ENCODE data around the gene C1QTNF9. TPM values are rescaled to one million over a fixed set of nuclear protein-coding genes. Genes with fewer than 3 reads are reported as not detected.
"Not testable (repeated sequence)": the region's sequence is repeated elsewhere in the genome, so short reads cannot be mapped to it uniquely, and the experiment has no call there.

Gene C1QTNF9
- polyA plus RNA-seq, 1 donor from 2014 or later: not detected

DNA sequence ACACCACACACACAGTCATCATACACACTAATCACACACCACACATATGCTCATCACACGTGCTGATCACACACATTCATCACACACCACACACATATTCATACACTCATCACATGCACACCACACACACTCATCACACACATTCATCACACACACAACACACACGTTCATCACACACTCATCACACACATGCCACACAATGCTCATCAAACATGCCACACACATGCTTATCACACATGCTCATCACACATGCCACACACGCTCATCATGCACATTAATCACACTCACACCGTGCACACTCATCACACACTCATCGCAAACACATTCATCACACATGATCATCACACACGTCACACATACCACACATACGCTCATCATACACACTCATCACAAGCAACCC, 47.5 kb downstream of the C1QTNF9 start:
- Mint-ChIP-seq H3K4me3 (no peak overlapping the region), H3K9me3 (no peaks in the 10 kb centered on the region), H3K4me1 (no peaks in the 10 kb centered on the region), H3K36me3 (no peaks in the 10 kb centered on the region), H3K27me3 (no peaks in the 10 kb centered on the region), H3K27ac (no peak overlapping the region)

DNA sequence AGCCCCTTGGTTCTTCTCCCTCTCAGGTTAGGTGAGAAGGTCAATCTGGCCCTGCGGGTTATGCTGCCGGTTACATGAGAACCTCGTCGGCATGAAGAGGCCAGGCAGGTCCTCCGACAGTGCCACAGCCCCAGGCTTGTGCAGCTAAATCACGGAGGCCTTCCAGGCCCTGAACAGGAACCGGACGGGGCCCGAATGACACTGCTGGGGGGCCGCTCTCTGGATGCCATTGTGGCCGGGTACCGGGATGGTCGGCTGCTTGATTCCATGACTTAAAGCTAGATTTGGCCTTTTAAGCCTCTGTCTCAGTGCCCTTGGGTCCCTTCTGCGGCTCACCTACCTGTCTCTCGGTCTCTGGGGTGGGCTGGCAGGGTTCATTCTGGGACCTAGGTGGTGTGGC, 48.4 kb downstream of the C1QTNF9 start:
- no peaks in the 10 kb centered on the region for H3K4me1 Mint-ChIP-seq
- no peak overlapping the region for H3K4me3 Mint-ChIP-seq
- no peak overlapping the region for H3K27ac Mint-ChIP-seq
- no peaks in the 10 kb centered on the region for H3K27me3 Mint-ChIP-seq
- no peaks in the 10 kb centered on the region for H3K36me3 Mint-ChIP-seq
- H3K9me3 Mint-ChIP-seq: no peaks in the 10 kb centered on the region

DNA sequence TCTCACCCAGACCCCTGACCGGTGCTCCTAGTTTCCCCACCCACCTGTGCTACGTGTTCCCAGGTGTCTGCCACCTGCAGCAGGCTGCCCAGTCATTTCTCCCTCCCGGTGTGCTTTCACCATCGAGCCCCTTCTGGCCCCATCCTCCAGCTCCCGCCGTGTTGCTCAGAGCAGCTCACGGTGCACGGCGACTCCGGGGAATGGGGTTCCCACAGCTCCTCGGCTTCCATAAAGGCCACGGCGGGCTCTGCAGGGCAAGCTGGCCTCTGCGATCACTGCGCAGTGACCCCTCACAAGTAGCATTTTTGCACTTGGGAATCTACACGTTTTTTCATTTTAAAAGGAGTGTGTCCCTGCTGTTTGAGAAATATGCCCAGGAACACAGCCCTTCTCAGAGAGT, 49.5 kb downstream of the C1QTNF9 start:
- not testable (repeated sequence) for H3K27ac Mint-ChIP-seq, H3K4me1 Mint-ChIP-seq, H3K9me3 Mint-ChIP-seq, H3K36me3 Mint-ChIP-seq, H3K4me3 Mint-ChIP-seq, H3K27me3 Mint-ChIP-seq

DNA sequence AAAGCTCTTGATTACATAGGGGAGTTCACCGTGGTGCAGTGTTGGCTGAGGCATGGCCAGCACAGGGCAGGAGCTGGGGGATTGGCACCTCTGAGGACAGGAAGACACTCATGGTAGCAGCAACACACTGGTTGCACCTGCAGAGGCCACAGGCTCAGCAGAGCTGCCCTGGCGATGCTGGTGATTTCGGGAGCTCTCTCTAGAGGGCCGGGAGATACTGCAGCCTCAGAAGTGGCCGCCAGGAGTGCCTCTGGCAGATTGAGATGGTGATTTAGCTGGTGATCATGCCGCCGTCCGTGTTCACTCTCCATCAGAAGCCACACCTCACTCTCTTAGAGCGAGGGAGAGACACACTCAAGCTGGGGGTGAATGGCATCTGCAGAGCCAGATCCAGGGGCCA, 49.9 kb downstream of the C1QTNF9 start:
- not testable (repeated sequence) for H3K4me1 Mint-ChIP-seq, H3K4me3 Mint-ChIP-seq, H3K9me3 Mint-ChIP-seq, H3K27me3 Mint-ChIP-seq, H3K36me3 Mint-ChIP-seq, H3K27ac Mint-ChIP-seq

DNA sequence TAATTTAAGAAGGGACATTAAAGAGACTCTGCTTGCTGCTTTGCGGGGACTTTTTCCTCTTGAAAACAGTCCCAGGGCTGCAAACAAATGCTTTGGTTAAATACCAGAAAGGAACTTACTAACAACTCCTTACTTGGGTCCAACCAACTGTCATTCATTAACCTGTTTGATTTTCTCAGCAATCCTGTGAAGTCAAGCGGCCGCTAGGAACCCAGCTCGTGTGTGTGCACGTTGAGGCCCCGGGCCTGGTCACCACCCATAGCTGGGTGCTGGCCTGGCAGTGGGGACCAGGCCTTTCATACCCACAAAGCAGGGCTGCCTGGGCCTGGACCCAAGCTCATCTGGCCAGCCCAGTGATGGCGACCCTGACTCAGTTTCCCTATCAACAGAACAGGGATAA, 50.7 kb downstream of the C1QTNF9 start:
- H3K27me3 Mint-ChIP-seq: no peaks in the 10 kb centered on the region
- H3K4me1 Mint-ChIP-seq: no peaks in the 10 kb centered on the region
- no peaks in the 10 kb centered on the region for H3K9me3 Mint-ChIP-seq
- no peak overlapping the region for H3K27ac Mint-ChIP-seq
- H3K4me3 Mint-ChIP-seq: no peak overlapping the region
- no peaks in the 10 kb centered on the region for H3K36me3 Mint-ChIP-seq

DNA sequence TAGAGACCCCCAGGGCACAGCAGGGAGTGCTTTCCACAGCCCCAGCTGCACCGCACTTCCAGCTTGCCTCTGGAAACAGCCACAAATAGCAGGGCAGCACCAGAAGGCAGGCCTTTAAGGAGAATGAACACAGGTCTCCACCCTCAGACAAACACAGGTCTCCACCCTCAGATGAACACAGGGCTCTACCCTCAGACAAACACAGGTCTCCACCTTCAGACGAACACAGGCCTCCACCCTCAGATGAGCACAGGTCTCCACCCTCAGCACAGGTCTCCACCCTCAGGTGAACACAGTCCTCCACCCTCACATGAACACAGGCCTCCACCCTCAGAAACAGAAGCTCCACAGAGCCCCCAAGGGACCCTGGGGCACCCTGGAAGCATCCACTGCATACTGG, 51.7 kb downstream of the C1QTNF9 start:
- H3K9me3 Mint-ChIP-seq: no peaks in the 10 kb centered on the region
- no peaks in the 10 kb centered on the region for H3K36me3 Mint-ChIP-seq
- no peak overlapping the region for H3K27ac Mint-ChIP-seq
- no peak overlapping the region for H3K4me3 Mint-ChIP-seq
- H3K4me1 Mint-ChIP-seq: no peaks in the 10 kb centered on the region
- H3K27me3 Mint-ChIP-seq: no peaks in the 10 kb centered on the region

DNA sequence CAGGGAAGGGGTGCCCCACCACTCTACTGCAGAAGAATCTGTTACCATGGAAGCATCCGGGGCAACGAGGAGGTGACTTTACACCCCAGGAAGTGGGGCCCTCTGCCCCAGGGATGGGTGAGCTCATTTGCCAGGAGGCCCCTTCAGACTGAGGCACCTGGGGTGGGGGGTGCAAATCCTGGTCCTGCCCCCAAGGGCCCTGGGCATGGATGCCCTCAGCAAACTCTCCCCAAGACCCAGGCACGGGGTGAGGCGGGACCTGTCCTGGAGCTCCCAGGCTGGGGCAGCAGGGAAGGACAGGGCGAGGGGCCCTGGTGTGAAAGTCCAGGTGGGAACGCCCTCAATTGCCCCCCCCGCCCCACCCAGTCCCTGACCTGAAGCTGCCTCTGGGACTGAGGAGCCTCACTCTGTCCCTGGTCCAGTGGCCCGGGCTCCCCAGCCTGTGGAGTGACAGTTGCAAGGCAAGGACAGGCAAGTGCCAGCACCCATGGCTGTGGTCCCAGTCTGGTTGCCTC, 52.5 kb downstream of the C1QTNF9 start:
- Mint-ChIP-seq H3K27me3 (no peaks in the 10 kb centered on the region), H3K36me3 (no peaks in the 10 kb centered on the region), H3K27ac (no peak overlapping the region), H3K4me3 (no peak overlapping the region), H3K9me3 (no peaks in the 10 kb centered on the region), H3K4me1 (no peaks in the 10 kb centered on the region)

DNA sequence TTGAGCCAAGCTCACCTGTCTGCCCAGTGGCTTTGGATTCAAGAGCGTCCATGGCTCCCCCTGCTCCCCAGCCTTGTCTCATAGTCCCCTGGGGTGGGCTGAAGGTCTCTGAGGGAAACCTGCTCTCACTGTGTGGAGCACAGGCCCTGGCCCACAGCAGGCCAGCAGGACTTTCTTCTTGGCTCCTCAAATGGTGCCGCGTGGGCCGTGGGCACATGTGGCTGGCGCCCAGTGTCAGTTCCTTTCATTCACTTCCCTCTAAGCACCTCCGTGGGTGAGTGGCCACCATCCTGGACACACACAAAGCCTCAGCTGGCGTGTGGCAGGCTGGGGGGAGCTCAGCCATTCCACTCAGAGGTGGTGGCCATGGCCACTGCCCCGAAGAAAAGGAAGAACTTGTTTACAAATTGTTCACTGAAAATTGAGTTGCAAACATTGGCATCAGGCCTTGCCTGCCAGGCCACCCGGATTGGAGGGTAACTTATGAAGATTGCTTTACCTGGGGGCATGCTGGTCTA, 53.1 kb downstream of the C1QTNF9 start:
- H3K27me3 Mint-ChIP-seq: no peaks in the 10 kb centered on the region
- H3K9me3 Mint-ChIP-seq: no peaks in the 10 kb centered on the region
- H3K27ac Mint-ChIP-seq: no peak overlapping the region
- H3K4me1 Mint-ChIP-seq: no peaks in the 10 kb centered on the region
- H3K4me3 Mint-ChIP-seq: no peak overlapping the region
- no peaks in the 10 kb centered on the region for H3K36me3 Mint-ChIP-seq

DNA sequence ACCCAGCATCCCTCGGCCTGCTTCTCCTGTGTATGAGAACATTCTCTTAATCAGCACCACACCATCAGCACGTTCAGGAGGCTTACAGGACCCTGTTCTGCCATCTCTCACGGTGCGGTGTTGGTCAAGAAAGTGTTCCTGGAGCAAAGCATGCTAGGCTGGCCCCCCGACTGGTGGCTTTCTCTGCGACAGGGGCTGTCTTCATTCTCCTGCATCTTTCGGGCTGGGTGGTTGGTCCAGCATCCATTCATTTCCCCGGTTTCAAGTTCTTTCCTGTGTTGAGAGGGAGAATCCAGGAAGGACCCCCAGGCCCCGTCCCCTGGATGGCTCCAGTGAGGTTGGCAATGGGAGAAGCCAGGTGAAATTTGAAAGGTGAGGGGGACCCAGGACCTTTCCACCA, 55.8 kb downstream of the C1QTNF9 start:
- no peaks in the 10 kb centered on the region for H3K36me3 Mint-ChIP-seq

DNA sequence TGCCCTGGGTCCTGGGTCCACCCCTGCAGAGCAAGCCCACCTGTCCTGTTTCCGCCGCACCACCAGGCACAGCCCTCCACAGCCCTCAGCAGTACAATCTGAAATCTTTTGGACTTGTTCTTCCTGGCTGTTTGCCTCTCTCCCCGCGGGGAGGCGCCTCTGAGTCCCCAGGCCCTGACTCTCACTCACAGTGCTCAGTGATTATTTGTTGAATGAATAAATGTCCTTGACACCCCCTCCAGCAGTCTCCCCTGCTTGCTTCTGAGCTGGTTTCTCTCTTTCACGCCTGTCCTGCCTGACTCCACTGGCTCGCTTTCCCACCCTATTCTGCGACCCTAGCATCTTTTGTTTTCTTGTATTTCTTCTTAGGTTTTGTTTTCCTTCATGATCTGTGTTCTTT, 56.9 kb downstream of the C1QTNF9 start:
- not testable (repeated sequence) for H3K36me3 Mint-ChIP-seq, H3K4me3 Mint-ChIP-seq, H3K4me1 Mint-ChIP-seq, H3K27me3 Mint-ChIP-seq, H3K27ac Mint-ChIP-seq, H3K9me3 Mint-ChIP-seq

More for the DNA sequence above, 55.8 kb downstream of the C1QTNF9 start:
- Mint-ChIP-seq H3K9me3 (no peaks in the 10 kb centered on the region), H3K4me3 (no peak overlapping the region), H3K4me1 (no peaks in the 10 kb centered on the region), H3K27ac (no peak overlapping the region), H3K27me3 (no peaks in the 10 kb centered on the region)

DNA sequence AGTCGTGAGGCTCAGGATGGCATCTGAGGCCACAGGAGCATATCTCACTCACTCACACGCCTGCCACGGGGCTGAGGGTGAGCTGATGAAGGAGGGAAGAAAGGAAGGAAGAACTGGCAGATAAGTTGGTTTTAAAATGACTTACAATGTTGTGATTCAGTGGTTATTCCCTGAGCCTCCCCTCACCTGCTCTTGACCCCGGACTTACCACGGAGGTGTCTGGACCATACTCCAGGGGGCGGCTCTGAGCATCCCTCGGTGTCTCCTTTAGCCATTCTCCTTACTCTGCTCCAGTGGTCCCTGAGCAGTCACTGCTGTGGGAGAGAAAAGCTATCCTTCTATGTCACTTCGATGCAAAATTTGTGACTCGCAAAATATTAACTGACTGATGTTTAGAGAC, 61.9 kb downstream of the C1QTNF9 start:
- peaks cover 19% of the 10 kb centered on the region for H3K27me3 Mint-ChIP-seq
- not testable (repeated sequence) for H3K27ac Mint-ChIP-seq, H3K4me1 Mint-ChIP-seq, H3K36me3 Mint-ChIP-seq, H3K4me3 Mint-ChIP-seq, H3K9me3 Mint-ChIP-seq

Other genes starting within 250 kb of the C1QTNF9 start
- gene SPATA13, start 148.9 kb upstream of the C1QTNF9 start, polyA plus RNA-seq: 15.6 TPM
- 44.3 TPM for gene PARP4, start 203.2 kb downstream of the C1QTNF9 start, polyA plus RNA-seq